ENCODE data around the gene ATG16L1. TPM values are rescaled to one million over a fixed set of nuclear protein-coding genes. Genes with fewer than 3 reads are reported as not detected.

ATG16L1 gene
- total RNA-seq, 2 experiments from 2014 or later, result 22.1 to 24.4 TPM

DNA sequence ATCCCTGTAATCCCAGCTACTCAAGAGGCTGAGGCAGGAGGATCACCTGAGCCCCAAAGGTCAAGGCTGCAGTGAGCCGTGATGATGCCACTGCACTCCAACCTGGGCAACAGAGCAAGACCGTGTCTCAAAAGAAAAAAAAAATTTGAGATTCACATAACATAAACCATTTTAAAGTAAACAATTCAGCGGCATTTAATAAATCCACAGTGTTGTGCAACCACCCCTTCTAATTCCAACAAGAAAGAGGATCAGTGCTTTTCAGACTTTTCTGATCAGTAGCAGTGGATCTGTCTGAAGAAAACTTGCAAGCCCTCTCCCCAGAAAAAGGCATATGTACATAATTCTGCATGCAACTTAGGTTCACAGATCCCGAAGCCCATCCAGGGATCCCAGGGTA is 48.9 kb downstream of the ATG16L1 start:
- H3K27me3 Mint-ChIP-seq, result no peaks in the 10 kb centered on the region
- no peaks in the 10 kb centered on the region for H3K4me1 Mint-ChIP-seq (ENCODE audit: low read depth)
- DNase-seq (no peak), ATAC-seq (no peak)
- ChIA-PET CTCF (no interaction called here), POLR2A (no interaction called here)
- intact Hi-C loops (cut with micrococcal nuclease), result no loop called here
- no peak overlapping the region for H3K27ac Mint-ChIP-seq
- H3K36me3 Mint-ChIP-seq (ENCODE audit: low read depth), result peaks cover 7% of the 10 kb centered on the region
- no peak overlapping the region for H3K4me3 Mint-ChIP-seq
- TF ChIP-seq, protein P1, sequence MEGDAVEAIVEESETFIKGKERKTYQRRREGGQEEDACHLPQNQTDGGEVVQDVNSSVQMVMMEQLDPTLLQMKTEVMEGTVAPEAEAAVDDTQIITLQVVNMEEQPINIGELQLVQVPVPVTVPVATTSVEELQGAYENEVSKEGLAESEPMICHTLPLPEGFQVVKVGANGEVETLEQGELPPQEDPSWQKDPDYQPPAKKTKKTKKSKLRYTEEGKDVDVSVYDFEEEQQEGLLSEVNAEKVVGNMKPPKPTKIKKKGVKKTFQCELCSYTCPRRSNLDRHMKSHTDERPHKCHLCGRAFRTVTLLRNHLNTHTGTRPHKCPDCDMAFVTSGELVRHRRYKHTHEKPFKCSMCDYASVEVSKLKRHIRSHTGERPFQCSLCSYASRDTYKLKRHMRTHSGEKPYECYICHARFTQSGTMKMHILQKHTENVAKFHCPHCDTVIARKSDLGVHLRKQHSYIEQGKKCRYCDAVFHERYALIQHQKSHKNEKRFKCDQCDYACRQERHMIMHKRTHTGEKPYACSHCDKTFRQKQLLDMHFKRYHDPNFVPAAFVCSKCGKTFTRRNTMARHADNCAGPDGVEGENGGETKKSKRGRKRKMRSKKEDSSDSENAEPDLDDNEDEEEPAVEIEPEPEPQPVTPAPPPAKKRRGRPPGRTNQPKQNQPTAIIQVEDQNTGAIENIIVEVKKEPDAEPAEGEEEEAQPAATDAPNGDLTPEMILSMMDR (IDR thresholded peaks at IDR 0.05), result no peak
- H3K9me3 Mint-ChIP-seq, result no peaks in the 10 kb centered on the region

GRCh38 chr2:233301248-233301647 is 49.8 kb downstream of the ATG16L1 start:
- ChIA-PET POLR2A (no interaction called here), CTCF (interaction anchor here (1.7 kb wide), 1 partner anchor 9 kb away, joined by 5 read pairs; no protein-coding TSS in a partner anchor)
- no peak for ATAC-seq
- no peak for DNase-seq
- no peak overlapping the region for H3K27ac Mint-ChIP-seq
- H3K9me3 Mint-ChIP-seq, result no peaks in the 10 kb centered on the region
- no peak overlapping the region for H3K4me3 Mint-ChIP-seq
- intact Hi-C loops (cut with micrococcal nuclease), result no loop called here
- H3K27me3 Mint-ChIP-seq, result no peaks in the 10 kb centered on the region
- no peaks in the 10 kb centered on the region for H3K4me1 Mint-ChIP-seq (ENCODE audit: low read depth)
- H3K36me3 Mint-ChIP-seq (ENCODE audit: low read depth), result peaks cover 2% of the 10 kb centered on the region
- TF ChIP-seq, protein P1 (IDR thresholded peaks at IDR 0.05), result no peak

- DNase-seq (no peak), ATAC-seq (no peak)
- Mint-ChIP-seq H3K27ac (no peak overlapping the region), H3K4me1 (ENCODE audit: low read depth) (no peaks in the 10 kb centered on the region), H3K4me3 (no peak overlapping the region), H3K27me3 (no peaks in the 10 kb centered on the region), H3K36me3 (ENCODE audit: low read depth) (peaks cover 2% of the 10 kb centered on the region), H3K9me3 (no peaks in the 10 kb centered on the region)
- intact Hi-C loops (cut with micrococcal nuclease), result no loop called here
- TF ChIP-seq, protein P1 (IDR thresholded peaks at IDR 0.05), result no peak
- ChIA-PET CTCF (interaction anchor here (1.7 kb wide), 1 partner anchor 9 kb away, joined by 5 read pairs; no protein-coding TSS in a partner anchor), POLR2A (no interaction called here)
Observed at GRCh38 chr2:233301811-233302210, 50.3 kb downstream of the ATG16L1 start.

DNA sequence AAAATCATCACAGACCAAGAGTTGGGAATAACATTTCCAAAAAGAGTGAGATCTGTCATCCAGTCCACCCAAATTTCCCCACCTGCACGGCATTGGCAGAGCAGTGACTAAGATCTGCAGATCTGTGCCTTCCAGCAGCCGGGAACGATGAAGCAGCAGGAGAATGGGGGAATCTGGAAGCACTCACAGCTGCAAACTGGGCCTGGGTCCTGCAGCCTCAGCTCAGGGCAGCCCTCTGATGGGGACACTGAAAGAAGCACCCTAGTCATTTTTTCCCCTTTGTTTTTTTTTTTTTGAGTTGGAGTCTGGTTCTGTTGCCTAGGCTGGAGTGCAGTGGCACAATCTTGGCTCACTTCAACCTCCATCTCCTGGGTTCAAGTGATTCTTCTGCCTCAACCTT is 51.8 kb downstream of the ATG16L1 start:
- ATAC-seq, result no peak
- TF ChIP-seq, protein P1 (IDR thresholded peaks at IDR 0.05), result no peak
- no peak overlapping the region for H3K4me3 Mint-ChIP-seq
- H3K36me3 Mint-ChIP-seq (ENCODE audit: low read depth), result peaks cover 2% of the 10 kb centered on the region
- H3K27ac Mint-ChIP-seq, result no peak overlapping the region
- CTCF ChIA-PET, result interaction anchor here (0.6 to 1.1 kb wide), 2 partner anchors 31 to 140 kb away, joined by 3 read pairs; no protein-coding TSS in a partner anchor
- intact Hi-C loops (cut with micrococcal nuclease), result no loop called here
- no peak for DNase-seq
- H3K4me1 Mint-ChIP-seq (ENCODE audit: low read depth), result no peaks in the 10 kb centered on the region
- H3K9me3 Mint-ChIP-seq, result no peaks in the 10 kb centered on the region
- H3K27me3 Mint-ChIP-seq, result no peaks in the 10 kb centered on the region
- POLR2A ChIA-PET, result no interaction called here

DNA sequence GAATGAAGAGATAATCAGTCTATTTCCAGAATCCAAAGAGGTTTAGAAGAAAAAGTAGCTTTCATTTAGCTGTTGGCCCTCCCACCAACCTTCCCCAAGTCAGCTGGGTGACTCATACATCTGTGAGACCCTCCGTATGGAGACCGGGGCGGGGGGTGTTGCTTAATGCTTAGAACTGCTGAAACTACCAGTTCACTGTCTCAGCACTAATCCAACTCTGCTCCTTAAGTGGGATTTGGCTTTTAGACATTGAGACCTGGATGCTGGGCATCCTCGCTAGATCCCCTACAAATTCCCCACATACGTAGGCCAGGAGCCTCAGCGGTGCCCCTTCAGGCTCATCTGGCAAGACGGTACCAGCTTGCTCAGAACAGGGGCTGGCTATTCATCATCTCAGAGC is 56.1 kb downstream of the ATG16L1 start, which contains the start of gene SAG:
TSS of gene SAG (plus strand) at position 252 of the 400 bp plus-strand sequence. CDS start 1,374 bp downstream, outside the sequence.
- CTCF ChIA-PET, result no interaction called here

More for the DNA sequence above, 56.1 kb downstream of the ATG16L1 start, which contains the start of gene SAG:
- Mint-ChIP-seq H3K9me3 (no peaks in the 10 kb centered on the region), H3K27ac (no peak within 1 kb of the TSS), H3K36me3 (ENCODE audit: low read depth) (no peaks in the 10 kb centered on the region), H3K4me1 (ENCODE audit: low read depth) (peaks cover 3% of the 10 kb centered on the region), H3K27me3 (no peaks in the 10 kb centered on the region), H3K4me3 (no peak within 1 kb of the TSS)
- no peak for DNase-seq
- ATAC-seq, result no peak
- POLR2A ChIA-PET, result no interaction called here
- TF ChIP-seq, protein P1 (IDR thresholded peaks at IDR 0.05), result no peak
- intact Hi-C loops (cut with micrococcal nuclease), result no loop called here

All from activated CD8-positive, alpha-beta T cell treated with anti-CD3 and anti-CD28 coated beads for 36 hours (primary cell).